ENCODE data around the gene ULK4. TPM values are rescaled to one million over a fixed set of nuclear protein-coding genes. Genes with fewer than 3 reads are reported as not detected.

Gene ULK4
- total and polyA plus RNA-seq, 2 of the 8 experiments (the other 6 are each of a cell fraction or from before 2014, with no cell fraction given): 3.0 to 10.8 TPM

GRCh38 chr3:41697702-41698101 is 264.2 kb downstream of the ULK4 start (continued):
- TF ChIP-seq PHF8 (conservative IDR thresholded peaks at IDR 0.05; ENCODE audit: low read depth, low read length): no peak
- TF ChIP-seq ASH2L (IDR thresholded peaks at IDR 0.05; ENCODE audit: low read length): no peak
- TF ChIP-seq SIX5 (IDR thresholded peaks at IDR 0.05; ENCODE audit: low read depth, low read length): no peak
- no peak for TF ChIP-seq SIN3A (conservative IDR thresholded peaks at IDR 0.05 in 1 of 2, IDR thresholded peaks at IDR 0.05 in 1 of 2; ENCODE audit: low read depth in 1 of 2, low read length in 2 of 2)
- no peak for TF ChIP-seq KDM5A (IDR thresholded peaks at IDR 0.05; ENCODE audit: low read length)

Data from H1 (cell line).